GM21723 (cell line): ENCODE measurements around the gene XAGE2.
A peak's percentile ranks its signal among the peaks of the same experiment; 100 is the strongest.
"Not testable (repeated sequence)": the region's sequence is repeated elsewhere in the genome, so short reads cannot be mapped to it uniquely, and the experiment has no call there.

Source experiments
- ATAC-seq: cut with Tn5 transposase; IDR thresholded peaks from one replicate; pipeline ENCODE4 v1.9.1; 2021; ENCODE audit warnings: mild to moderate bottlenecking, moderate library complexity; ENCODE audit not compliant: unreplicated experiment

Gene XAGE2, protein sequence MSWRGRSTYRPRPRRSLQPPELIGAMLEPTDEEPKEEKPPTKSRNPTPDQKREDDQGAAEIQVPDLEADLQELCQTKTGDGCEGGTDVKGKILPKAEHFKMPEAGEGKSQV

DNA sequence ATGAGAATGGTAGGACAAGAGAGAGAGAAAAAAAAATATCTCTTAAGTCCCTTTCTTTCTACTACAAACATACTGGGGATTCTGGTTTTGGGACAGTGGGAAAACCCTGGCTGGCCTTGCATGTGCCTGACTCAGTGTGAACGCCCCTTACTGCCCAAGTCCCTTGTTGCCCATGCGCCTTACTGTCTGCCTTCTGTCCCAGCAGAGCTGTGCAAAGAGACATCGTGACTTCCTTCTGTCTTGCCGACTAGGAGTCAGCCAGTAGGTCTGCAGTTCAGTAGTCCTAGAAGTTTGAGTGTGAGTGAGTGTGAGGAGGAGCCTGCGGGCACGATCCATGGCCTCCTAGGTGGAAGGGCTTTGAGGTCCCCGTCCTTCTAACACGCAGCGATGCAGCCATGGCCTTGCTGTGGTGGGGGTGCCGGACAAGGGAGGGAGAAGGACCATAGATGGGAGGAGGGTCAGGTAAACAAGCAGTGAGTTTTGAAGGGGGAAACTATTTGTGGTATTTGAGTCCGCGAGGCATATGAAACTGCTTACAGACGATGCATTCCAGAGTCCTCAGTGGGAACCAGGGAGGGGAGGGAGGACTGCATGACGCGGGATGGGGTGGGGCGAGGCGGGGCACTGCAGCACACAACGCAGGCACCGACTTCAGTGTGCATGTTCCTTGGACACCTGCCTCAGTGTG is at the start of gene XAGE2:
Gene XAGE2 (plus strand): TSS at position 654 of the 688 bp plus-strand sequence. CDS start 994 bp downstream, outside the sequence.
- ATAC-seq: no peak

DNA sequence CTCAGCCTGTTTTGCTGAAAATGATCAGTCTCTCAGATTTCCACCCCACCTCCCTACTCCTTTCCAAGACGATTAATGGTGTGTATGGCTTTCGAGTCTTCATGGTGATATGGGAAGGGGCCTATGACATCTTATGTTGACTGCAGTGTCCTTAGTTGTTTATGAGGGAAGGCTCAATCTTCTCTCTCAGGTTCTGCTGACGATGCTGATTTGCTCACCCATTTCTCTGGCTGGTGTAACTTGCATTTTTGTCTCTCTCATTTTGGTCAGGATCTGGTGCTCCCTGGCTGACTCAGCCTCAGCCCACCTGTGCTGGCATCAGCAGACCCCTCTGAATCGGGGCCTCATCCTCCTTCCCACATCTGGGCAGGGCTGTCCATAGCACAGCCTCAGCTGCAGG is 31.4 kb upstream of the XAGE2 start:
- no peak for ATAC-seq

DNA sequence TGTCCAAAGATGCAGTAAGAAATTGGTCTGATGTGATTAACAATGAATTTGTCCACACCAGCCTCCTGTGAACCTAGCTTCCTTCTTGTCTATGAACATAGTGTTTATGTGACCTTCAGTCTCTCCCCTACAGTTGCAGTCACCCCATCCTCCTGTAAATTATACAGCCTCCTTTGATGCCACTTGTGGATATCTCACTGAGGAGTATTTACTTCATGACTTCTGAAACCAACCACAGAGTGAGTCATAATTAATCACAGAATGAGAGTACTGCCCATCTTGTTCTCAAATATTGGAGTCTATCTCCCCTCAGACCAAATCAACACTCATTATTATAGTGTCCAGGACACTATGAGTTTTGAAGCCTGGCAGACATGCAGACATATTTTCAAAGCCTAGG is 27.3 kb upstream of the XAGE2 start:
- ATAC-seq: no peak

DNA sequence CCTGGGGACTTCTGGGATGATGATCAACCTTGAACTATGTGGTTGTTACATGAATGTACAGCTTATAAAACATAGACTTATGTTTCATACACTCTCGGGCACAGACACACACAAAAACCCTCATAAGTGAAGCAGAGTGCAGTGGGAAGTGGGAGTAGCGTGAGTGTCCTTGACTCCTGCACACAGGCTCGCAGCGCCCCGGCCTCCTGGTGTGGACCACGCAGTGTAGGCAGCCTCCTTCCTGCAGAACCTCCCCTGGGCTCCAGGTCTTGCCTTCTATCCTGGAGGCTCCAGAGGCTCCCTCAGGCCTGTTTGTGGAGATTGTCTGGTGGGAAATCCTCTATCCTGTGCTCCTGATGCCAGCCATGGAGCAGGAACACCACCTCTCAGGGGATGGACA is 25.7 kb upstream of the XAGE2 start:
- ATAC-seq: not testable (repeated sequence)

DNA sequence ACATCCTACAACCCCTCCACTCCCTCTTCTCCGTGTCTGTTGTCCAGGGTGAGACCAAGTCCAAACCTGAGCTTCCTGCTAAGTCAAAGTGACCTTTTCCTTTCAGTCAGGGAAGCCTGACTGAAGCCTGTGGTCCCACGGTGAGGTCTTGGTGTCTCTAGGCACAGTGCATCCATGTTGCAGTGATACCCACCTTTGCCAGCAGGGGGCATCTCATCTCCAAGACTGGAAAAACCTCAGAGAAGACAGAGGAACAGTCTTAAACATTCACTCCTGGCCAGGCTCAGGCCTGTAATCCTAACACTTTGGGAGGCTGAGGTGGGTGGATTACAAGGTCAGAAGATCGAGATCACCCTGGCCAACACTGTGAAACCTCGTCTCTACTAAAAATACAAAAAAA is 23.4 kb upstream of the XAGE2 start:
- peak; percentile 51 for ATAC-seq

DNA sequence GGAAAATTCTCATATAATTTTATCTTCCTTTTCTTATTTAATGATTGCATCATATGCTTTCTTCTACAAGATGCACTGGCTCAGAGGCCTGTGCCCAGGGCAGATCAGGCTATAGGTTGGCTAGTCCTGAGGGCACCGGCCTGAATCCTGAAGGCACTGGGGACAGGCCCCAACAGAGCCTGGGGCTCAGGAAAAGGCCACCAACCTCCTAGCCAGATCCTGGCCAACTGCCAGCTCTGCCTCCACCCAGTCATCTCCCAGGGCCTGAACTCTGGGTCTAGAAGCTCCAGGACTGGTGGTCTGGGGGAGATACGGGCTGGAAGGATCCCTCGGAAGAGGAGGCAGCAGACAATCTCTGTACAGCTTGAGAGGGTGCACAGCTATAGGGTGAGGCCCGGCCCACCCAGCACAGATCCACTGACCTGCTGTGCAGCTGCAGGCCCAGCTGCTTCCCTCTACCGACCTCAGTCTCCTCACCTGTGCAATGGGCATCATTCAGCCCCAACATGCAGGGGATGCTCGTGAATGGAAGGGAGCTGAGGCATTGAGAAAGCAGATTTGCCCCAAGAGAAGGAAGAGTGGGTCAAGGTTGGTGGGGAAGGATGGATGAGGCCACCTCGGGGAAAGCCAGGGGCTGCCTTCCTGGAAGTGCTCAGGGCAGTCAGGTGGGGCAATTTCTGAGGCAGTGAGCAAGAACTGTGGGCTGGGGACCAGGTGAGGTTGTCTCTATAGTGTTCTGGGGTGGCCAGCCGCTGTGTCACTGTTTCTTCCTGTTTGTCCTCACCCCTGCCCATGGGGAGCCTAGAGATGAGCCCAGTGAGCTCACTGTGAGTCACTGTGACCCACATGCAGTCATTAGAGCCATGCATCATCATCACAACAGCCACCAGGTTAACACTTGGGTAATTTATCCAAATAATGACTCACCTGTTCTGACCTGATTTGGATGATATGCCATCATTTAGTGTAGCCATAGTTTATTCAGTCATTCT is 22.4 kb upstream of the XAGE2 start:
- ATAC-seq: no peak

DNA sequence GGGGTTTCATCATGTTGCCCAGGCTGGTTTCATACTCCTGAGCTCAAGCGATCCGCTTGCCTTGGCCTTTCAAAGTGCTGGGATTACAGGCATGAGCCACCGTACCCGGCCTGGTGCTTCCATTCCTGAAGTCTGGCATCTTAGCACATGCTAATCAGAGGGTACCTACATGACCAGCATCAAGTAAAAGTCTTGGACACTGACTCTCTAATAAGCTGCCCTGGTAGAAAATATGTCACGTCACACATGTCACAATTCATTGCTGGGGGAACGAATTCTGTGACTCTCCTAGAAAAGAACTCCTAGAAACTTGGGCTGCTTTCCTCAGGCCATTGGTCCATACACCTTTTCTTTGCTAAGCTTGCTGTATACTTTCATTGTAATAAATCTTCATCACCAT is 19.1 kb upstream of the XAGE2 start:
- no peak for ATAC-seq

DNA sequence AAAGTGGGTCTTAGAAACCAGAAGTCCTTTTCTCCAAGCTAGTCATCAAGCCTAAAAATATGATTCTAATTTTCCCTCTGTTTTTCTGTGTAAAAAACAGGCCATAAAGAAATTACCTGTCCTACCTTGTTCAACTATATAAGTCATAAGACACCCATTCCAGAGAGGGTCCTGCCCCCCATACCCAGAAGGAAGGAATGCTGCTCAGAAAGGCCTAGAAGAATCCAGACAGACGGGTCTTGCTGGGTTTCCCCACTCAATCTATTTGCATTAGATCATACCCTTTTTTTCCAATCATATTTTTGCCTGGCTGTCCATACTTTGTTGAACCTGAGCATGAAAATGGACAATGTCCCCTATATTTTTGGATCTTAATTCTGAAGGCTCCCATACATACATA is 16.3 kb upstream of the XAGE2 start:
- ATAC-seq: no peak

DNA sequence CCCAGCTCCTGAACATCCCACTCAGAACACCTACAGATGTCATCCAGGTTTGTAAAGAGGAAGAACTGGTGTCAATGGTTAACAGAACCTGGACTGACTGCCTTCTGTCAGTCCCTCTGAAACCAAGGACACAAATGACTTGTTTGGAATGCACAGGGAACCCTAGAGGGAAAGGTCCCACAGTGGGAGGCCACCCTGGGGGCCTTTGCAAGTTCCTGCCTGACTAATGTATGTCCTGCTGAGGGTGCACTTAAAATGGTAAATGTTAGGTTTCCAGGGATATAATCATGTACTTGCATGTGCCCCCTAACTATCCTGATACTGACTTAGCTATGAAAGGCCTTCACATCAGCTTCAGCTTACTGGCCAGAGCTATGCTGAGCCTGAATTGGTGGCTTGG is 15.0 kb upstream of the XAGE2 start:
- no peak for ATAC-seq

DNA sequence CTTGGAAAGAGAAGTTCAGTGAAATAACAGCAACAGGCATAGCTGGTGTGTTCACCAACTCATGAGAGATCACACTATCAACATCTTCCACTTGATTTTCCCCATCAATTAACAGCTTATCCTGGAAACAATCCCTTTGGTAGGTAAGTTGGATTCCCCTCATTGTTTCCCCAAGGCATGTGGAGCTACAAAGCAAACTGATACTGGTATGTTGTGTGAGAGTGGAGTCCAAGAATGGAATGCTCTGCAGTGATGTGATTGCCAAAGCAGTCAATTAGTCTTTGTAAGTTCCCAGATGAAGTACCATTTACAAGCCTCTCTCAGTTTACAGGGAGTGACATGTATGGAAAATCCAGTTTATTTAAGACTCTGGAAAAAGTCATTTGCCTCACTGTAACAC is 13.7 kb upstream of the XAGE2 start:
- ATAC-seq: no peak

DNA sequence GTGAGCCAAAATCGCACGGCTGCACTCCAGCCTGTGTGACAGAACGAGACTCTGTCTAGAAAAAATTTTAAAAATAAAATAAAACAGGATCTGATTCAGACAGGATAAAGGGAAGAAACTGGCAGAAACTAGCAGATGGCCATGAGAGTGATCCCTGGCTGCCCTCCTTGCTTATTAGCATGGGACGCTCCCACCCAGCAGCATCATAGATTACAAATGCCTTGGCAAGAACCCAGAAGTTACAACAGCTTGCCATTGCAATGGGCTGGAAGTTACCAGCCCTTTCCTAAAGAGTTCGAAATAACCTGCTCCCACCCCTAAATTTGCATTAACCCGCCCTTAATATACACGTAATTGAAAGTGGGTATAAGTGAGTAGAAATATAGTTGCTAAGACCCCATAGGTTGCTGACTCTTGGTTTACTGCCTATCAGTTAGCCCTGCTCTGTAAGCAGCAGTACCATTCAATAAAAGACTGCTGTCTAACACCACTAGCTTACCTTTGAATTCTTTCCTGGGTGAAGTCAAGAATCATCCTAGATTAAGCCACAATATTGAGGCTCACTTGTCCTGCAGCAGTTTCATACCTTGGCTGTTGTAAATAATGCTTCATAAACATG is 9.1 kb upstream of the XAGE2 start:
- ATAC-seq: no peak

DNA sequence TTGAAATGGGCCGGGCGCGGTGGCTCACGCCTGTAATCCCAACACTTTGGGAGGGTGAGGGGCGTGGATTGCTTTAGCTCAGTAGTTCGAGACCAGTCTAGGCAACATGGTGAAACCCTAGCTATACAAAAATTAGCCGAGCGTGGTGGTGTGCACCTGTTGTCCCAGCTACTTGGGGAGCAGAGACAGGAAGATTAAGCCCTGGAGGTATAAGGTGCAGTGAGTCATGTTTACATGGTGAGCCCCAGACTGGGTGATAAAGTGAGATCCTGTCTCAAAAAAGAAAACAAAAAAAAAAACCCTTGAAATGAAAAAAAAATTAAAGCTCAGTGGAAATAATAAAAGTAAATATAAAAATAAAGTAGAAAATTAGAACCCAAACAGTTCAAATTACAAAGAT is 6.9 kb upstream of the XAGE2 start:
- no peak for ATAC-seq

DNA sequence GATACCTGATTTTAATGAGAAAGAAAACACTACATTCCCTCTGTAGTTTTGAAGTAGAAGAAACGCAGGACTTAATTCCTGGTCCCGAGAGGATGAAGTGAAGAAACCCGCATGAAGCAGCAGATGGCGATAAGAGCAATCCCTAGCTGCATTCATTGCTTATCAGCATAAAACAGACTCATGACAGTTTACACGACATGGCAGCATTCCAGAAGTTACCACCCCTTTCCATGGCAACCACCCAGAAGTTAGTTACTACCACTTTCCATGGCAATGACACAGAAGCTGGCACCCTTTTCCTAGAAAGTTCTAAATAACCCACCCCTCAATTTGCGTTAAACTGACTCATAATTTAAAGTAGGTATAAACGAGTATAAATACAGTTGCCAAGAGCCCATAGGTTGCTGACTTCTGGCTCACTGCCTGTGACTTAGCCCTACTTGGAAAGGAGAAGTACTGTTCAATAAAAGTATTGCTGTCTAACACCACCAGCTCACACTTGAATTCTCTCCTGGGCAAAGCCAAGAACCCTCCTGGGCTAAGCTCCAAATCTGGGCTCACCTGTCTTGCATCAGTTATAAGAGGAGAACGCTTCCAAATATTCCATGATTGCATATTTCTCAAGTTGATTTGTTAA is 5.5 kb upstream of the XAGE2 start:
- no peak for ATAC-seq

DNA sequence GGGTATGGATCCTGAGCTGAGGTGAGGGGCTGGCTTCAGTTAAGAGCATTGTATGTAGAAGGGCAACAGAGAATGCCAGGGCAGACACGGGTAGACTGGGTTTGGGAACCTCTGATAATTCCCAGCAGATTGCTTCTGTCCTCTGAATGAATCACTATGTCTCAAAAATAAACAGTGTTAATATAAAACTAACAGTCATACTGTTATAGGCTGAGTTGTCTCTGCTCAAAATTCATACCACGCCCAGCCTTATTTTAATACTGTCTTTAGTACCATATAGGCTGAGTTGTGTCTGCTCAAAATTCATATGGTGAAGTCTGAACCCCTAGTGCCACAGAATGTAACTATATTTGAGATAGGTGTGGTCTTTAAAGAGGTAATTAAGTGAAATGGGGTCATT is 10.0 kb downstream of the XAGE2 start:
- ATAC-seq: no peak

DNA sequence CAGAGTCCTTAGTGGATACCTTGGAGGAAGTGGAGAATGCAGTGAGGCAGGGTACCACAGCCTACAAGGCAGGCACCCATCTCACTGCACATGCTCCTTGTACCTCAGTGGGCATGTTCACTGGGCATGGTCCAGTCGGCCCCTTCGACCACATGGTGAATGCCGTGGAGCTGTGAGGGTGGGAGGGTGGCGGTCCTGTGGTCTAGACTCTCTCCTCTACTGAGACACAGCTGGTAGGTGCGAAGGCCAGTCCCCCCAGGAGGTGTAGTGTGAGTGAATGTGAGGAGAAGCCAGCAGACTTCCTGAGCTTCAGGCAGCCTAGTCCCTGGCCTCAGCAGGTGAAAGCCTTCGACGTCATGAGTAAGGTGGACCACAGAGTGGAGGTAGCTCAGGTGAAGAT is 12.2 kb downstream of the XAGE2 start:
- ATAC-seq: no peak

DNA sequence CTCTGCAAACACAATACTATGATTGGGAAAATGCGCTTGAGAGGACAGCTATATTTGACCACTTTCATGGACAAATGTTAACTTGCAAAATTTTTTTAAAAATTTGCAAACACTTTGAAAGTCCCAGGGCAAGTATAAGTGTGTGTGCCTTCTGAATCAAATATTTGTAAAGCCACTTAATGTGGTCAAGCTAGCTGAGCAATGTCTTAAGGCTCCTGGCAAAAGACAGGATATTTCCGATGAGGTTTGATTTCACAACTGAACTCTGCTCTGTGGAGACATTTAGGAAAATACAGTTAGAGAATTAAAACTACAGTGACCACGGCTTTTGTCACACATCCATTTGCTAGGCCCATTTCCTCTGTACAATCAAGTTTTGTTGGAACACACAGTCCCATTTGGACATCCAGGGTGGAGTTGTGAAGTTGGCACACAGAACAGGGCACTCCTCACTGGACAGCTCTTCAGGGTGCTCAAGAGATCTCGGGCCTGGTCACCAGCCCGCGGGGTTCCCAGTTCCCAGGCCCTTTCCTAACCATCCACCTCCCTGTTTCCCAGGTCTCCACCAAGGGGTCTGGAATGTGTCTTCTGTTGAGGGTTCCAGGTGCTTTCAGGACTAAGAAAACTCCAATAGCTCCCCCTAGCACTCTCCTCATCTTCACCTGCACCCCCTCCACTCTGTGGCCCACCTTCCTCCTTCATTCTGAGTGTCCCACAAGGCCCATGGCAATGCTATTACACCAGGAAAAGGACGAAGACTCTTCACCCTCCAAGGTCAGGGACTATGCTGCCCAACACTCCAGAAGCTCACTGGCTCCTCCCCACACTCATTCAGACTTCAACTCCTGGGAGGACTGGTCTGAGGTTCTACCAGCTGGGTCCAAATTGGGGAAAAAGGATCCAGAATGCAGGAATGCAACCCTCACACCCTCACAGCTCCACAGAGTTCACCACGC is 41.9 kb downstream of the XAGE2 start:
- no peak for ATAC-seq

DNA sequence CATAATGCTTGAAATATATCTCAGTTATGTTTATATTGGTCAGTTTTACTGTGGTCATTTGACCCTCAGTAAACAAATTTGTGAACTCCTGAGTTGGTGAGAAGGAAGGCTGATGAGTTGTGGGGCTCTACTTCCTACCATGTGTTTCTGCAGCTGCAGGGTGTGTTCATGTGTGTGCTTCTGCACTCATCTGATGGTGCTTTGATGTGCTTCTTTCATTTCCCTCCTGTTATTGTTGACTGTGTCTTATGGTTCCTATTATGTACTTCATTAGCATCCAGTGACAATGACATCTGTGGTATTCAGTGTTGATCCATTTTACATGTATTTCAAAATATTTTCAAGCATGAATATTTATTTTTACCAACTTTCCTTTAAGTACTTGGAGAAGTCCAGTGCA is 46.5 kb downstream of the XAGE2 start:
- no peak for ATAC-seq

DNA sequence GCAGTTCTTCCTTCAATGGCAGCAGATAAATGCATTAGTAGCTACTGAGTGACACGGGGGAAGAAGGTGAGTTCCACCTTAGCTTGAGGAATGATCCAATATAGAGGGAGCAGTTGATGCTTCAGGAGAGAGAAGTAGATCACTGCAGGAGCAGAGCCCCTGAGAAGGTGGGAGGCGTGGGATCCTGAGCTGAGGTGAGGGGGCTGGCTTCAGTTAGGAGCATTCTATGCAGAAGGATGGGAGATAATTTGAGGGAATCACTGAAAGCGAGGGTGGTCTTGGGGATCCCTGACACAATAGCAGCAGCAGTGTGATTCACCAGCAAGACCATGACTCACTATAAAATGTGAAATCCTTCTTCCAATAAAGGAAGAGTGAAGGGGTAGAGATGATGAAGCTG is 48.0 kb downstream of the XAGE2 start:
- ATAC-seq: no peak

DNA sequence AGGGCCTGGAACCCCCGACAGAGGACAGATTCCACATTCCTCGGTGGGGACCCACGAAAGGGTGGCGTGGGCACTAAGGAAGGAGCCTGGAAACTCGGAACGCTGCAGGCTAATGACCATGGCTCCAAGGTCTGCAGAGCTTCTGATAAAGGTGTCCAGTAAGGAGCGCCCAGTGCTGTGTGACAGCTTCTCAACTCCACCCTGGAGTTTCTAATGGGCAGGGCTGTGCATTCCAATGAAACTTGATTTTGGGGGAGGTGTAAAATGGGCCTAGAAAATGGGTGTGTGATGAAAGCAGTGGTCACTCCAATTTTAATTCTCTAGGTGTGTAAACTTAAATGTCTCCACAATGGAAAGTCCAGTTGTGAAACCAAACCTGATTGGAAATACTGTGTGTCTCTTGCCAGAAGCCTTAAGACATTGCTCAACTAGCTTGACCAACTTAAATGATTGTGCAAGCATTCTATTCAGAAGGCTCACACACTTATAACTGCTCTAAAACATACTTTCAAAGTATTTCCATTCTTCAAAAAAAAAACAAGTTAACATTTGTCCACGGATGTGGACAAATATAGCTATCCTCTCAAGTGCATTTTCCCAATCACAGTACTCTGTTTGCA is 52.1 kb downstream of the XAGE2 start:
- no peak for ATAC-seq
